H1 (cell line): Measurements from ENCODE around the gene RBM6. TPM values are rescaled to one million over a fixed set of nuclear protein-coding genes. Genes with fewer than 3 reads are reported as not detected.

ENCODE experiments used
- CTCF ChIA-PET: fragments of 300-600 bp; sonication (Branson Sonifier 250); formaldehyde crosslinking; loops from one replicate; lab custom pipeline; 2021; ENCODE audit not compliant: partially characterized antibody; lab: Charles Lee
- POLR2A ChIA-PET: fragments of 300-600 bp; sonication (Branson Sonifier 250); formaldehyde crosslinking; loops from one replicate; lab custom pipeline; 2021; ENCODE audit warnings: inconsistent platforms; ENCODE audit not compliant: partially characterized antibody; lab: Charles Lee
- DNase-seq, 2 experiments: peaks; one replicate each; pipeline versions ENCODE4 v3.0.0 to v3.0.0-alpha.2; 2010 to 2022; ENCODE audit warnings: low spot score in 2 of 2, low read depth in 1 of 2, mixed read lengths in 1 of 2
- FAIRE-seq: peaks from 2 replicates; lab custom pipeline; 2011; peaks lifted over from hg19 to GRCh38; lab: Jason Lieb, UNC
- H2AFZ ChIP-seq: 2 replicates; pipeline ENCODE4 v1.8.1; 2012; ENCODE audit warnings: low read length, inconsistent platforms
- H2AK5ac ChIP-seq: 2 replicates; pipeline ENCODE4 v1.6.1; 2013; ENCODE audit warnings: low read depth, low read length
- H2BK120ac ChIP-seq: replicated peaks from 2 replicates; pipeline ENCODE3; 2013; ENCODE audit warnings: low read depth, low read length, inconsistent platforms
- H2BK12ac ChIP-seq: 2 replicates; pipeline ENCODE4 v1.6.1; 2013; ENCODE audit warnings: low read depth, low read length
- H2BK15ac ChIP-seq: 2 replicates; pipeline ENCODE4 v1.6.1; 2013; ENCODE audit warnings: low read length
- H2BK20ac ChIP-seq: 2 replicates; pipeline ENCODE4 v1.6.1; 2013; ENCODE audit warnings: low read length
- H2BK5ac ChIP-seq: 2 replicates; pipeline ENCODE4 v1.6.1; 2013; ENCODE audit warnings: low read depth, low read length
- H3K14ac ChIP-seq: 2 replicates; pipeline ENCODE4 v1.6.1; 2013; ENCODE audit warnings: inconsistent platforms; ENCODE audit not compliant: insufficient read length
- H3K18ac ChIP-seq: 2 replicates; pipeline ENCODE4 v1.6.1; 2013; ENCODE audit warnings: low read length; ENCODE audit errors: extremely low read depth
- H3K23ac ChIP-seq: 2 replicates; pipeline ENCODE4 v1.6.1; 2013; ENCODE audit warnings: inconsistent platforms; ENCODE audit not compliant: insufficient read length
- H3K23me2 ChIP-seq: 2 replicates; pipeline ENCODE4 v1.6.1; 2013; ENCODE audit warnings: low read depth, low read length
- H3K27ac ChIP-seq: 2 replicates; pipeline ENCODE4 v1.6.1; 2011; ENCODE audit warnings: low read depth, low read length, inconsistent platforms
- H3K27me3 ChIP-seq, 4 experiments: replicated peaks in 1 of 4; 1 replicate in 1 of 4; 2 replicates in 3 of 4; pipeline versions ENCODE4 v1.6.1 to v1.8.1; 2011 to 2013; ENCODE audit warnings: low read length in 3 of 4, mild to moderate bottlenecking in 3 of 4, inconsistent platforms in 2 of 4, mixed read lengths in 2 of 4, moderate library complexity in 1 of 4; ENCODE audit not compliant: control insufficient read depth in 3 of 4, insufficient read depth in 3 of 4; ENCODE audit errors: extremely low read depth in 1 of 4
- H3K36me3 ChIP-seq, 4 experiments: 2 replicates each; pipeline versions ENCODE4 v1.6.1 to v1.8.1; 2011 to 2013; ENCODE audit warnings: mild to moderate bottlenecking in 4 of 4, low read length in 3 of 4, moderate library complexity in 2 of 4, control low read depth in 1 of 4, inconsistent platforms in 1 of 4; ENCODE audit not compliant: insufficient read depth in 4 of 4, control insufficient read depth in 2 of 4
- H3K4ac ChIP-seq: replicated peaks from 2 replicates; pipeline ENCODE3; 2013; ENCODE audit warnings: low read length, low read depth, mixed read lengths, inconsistent platforms; ENCODE audit not compliant: insufficient read length
- H3K4me1 ChIP-seq, 4 experiments: replicated peaks in 1 of 4; 1 replicate in 1 of 4; 2 replicates in 3 of 4; pipeline versions ENCODE4 v1.6.1 to v1.8.1; 2011 to 2013; ENCODE audit warnings: low read length in 3 of 4, inconsistent platforms in 2 of 4, mixed read lengths in 1 of 4; ENCODE audit not compliant: insufficient read depth in 4 of 4, control insufficient read depth in 3 of 4
- H3K4me2 ChIP-seq, 2 experiments: 2 replicates each; pipeline versions ENCODE4 v1.6.1 to v1.8.1; 2011 to 2013; ENCODE audit warnings: low read depth in 2 of 2, low read length in 2 of 2, control low read depth in 1 of 2, inconsistent platforms in 1 of 2, mild to moderate bottlenecking in 1 of 2; ENCODE audit not compliant: insufficient read depth in 1 of 2
- H3K4me3 ChIP-seq, 4 experiments: fragments of 200-600, 300-600 bp in 1 of 4; sonication (generic), shearing (Covaris generic), sonication (Bioruptor Twin) in 1 of 4; 2 replicates each; pipeline versions ENCODE4 v1.5.1 to v1.8.1; 2011 to 2016; ENCODE audit warnings: low read length in 4 of 4, low read depth in 3 of 4, control low read depth in 2 of 4, inconsistent platforms in 2 of 4, mild to moderate bottlenecking in 2 of 4, mixed read lengths in 1 of 4, moderate library complexity in 1 of 4; ENCODE audit not compliant: insufficient read depth in 2 of 4; ENCODE audit errors: extremely low read depth in 1 of 4
- H3K56ac ChIP-seq: replicated peaks from 2 replicates; pipeline ENCODE3; 2013; ENCODE audit warnings: low read depth, mild to moderate bottlenecking, mixed read lengths, low read length, inconsistent platforms; ENCODE audit not compliant: insufficient read length
- H3K79me1 ChIP-seq: 2 replicates; pipeline ENCODE4 v1.6.1; 2013; ENCODE audit warnings: low read depth, low read length, control low read depth
- H3K79me2 ChIP-seq, 2 experiments: 2 replicates each; pipeline versions ENCODE4 v1.6.1 to v1.8.1; 2012 to 2013; ENCODE audit warnings: low read length in 2 of 2, mild to moderate bottlenecking in 2 of 2, inconsistent platforms in 1 of 2; ENCODE audit not compliant: insufficient read depth in 2 of 2, control insufficient read depth in 1 of 2
- H3K9ac ChIP-seq, 4 experiments: replicated peaks in 1 of 4; 1 replicate in 1 of 4; 2 replicates in 3 of 4; pipeline versions ENCODE4 v1.6.1 to v1.8.1; 2011 to 2013; ENCODE audit warnings: low read depth in 3 of 4, low read length in 3 of 4, control low read depth in 2 of 4, mild to moderate bottlenecking in 2 of 4, moderate library complexity in 2 of 4, inconsistent platforms in 1 of 4; ENCODE audit errors: extremely low read depth in 1 of 4
- H3K9me3 ChIP-seq, 2 experiments: 2 replicates each; pipeline versions ENCODE4 v1.6.1 to v1.8.1; 2012 to 2013; ENCODE audit warnings: mild to moderate bottlenecking in 2 of 2, moderate library complexity in 2 of 2, control low read depth in 1 of 2, inconsistent platforms in 1 of 2, low read depth in 1 of 2, low read length in 1 of 2, mixed read lengths in 1 of 2; ENCODE audit not compliant: insufficient read depth in 2 of 2
- H4K20me1 ChIP-seq, 2 experiments: replicated peaks in 1 of 2; 2 replicates each; pipeline versions ENCODE3 to v1.8.1; 2011 to 2013; ENCODE audit warnings: inconsistent platforms in 2 of 2, low read length in 2 of 2, mild to moderate bottlenecking in 1 of 2; ENCODE audit not compliant: insufficient read depth in 2 of 2, control insufficient read depth in 1 of 2
- H4K5ac ChIP-seq: 2 replicates; pipeline ENCODE4 v1.6.1; 2013; ENCODE audit warnings: low read length, low read depth, mixed read lengths, inconsistent platforms; ENCODE audit not compliant: insufficient read length
- H4K8ac ChIP-seq: 2 replicates; pipeline ENCODE4 v1.8.0; 2013; ENCODE audit warnings: mild to moderate bottlenecking, moderate library complexity, low read length, inconsistent platforms; ENCODE audit not compliant: insufficient read depth; ENCODE audit errors: extremely low read depth
- H4K91ac ChIP-seq: replicated peaks from 2 replicates; pipeline ENCODE3; 2013; ENCODE audit warnings: low read length, mixed read lengths, inconsistent platforms; ENCODE audit not compliant: insufficient read length
- CREB1 ChIP-seq: IDR thresholded peaks from 2 replicates; pipeline ENCODE4 v1.6.1; 2012; ENCODE audit warnings: inconsistent platforms
- CTCF ChIP-seq, 3 experiments: IDR thresholded peaks; 1 replicate in 2 of 3; 2 replicates in 1 of 3; pipeline versions ENCODE4 v1.5.1 to v1.6.1; 2011; ENCODE audit warnings: low read length in 3 of 3, mild to moderate bottlenecking in 3 of 3, inconsistent platforms in 2 of 3, low read depth in 1 of 3, moderate library complexity in 1 of 3; ENCODE audit not compliant: insufficient read depth in 1 of 3; ENCODE audit errors: control extremely low read depth in 1 of 3
- FOSL1 ChIP-seq: IDR thresholded peaks from 2 replicates; pipeline ENCODE4 v1.6.1; 2011; ENCODE audit warnings: mild to moderate bottlenecking, low read depth, low read length, moderate library complexity; ENCODE audit not compliant: insufficient read depth
- WGBS, 2 experiments: shearing (Covaris generic) in 1 of 2; methylation state at CpG; one replicate each; pipeline versions ENCODE4 v1.1.6 to v1.1.7; 2013 to 2015; ENCODE audit warnings: low lambda C conversion rate in 2 of 2, mixed read lengths in 2 of 2, inconsistent platforms in 1 of 2, low coverage in 1 of 2, missing lambda C conversion rate in 1 of 2; ENCODE audit not compliant: insufficient replicate concordance in 2 of 2, insufficient coverage in 1 of 2, insufficient read length in 1 of 2; ENCODE audit errors: extremely low coverage in 1 of 2, missing lambda C conversion rate in 1 of 2; 5-methylcytosine and 5-hydroxymethylcytosine counted together
- polyA plus RNA-seq, 7 experiments: library from polyadenylated mRNA; depleted of rRNA in 3 of 7; stranded (reverse) in 5 of 7; unstranded in 2 of 7; fragments of >200 nt in 5 of 7; fragments of 200-250 nt in 2 of 7; gene quantifications; 1 replicate in 5 of 7; 2 replicates in 1 of 7; 4 replicates in 1 of 7; pipeline versions ENCODE4 v1.2.1 to v1.2.3, GENCODE V29; 2011 to 2013; ENCODE audit warnings: missing spikeins in 2 of 7, mixed read lengths in 2 of 7
- total RNA-seq: library from RNA; stranded (reverse); fragmentation: NEBNext Ultra II Directional; extraction: Animal tissue kit (Norgen Biotek cat#: 25700); gene quantifications from 2 replicates; pipeline ENCODE4 v1.2.1, GENCODE V29; 2021

The RBM6 gene
- total and polyA plus RNA-seq, 2 of the 8 experiments (the other 6 are each of a cell fraction or from before 2014, with no cell fraction given): 30.6 to 80.1 TPM

DNA sequence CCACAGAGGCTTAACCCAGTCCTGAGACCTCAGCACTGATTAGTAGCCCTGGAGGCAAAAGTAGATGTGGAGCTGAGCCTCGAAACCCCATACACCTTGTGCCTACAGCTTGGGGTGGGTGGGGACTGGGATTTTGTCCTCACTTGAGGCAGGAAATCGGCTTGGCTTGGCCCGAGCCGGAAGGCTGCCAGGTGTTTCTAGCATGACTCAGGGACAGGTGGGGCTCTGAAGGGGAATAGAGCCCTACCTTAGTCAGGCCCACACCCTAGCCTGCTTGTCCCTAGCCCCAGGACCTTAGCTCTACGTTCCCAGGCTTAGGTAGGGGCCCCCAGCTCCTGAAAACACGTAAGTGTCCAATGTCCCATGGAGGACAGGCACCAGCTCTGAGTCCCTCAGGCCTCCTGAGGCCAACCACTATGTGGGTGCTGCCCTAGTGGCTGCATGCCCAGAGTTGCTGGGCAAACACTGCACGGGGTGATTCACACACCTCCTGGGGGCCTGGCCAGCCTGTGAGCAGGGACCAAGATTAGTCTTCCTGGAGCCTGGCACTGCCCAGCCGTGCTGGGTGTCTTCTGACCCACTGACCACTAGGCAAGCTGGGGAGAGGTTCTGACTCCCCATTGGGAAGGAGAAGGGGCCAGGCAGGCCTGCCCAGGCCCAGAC, 39.3 kb upstream of the RBM6 start:
- DNase-seq: no peak
- Histone ChIP-seq H3K23ac (no peak overlapping the region), H3K23me2 (no peaks in the 10 kb centered on the region; the same call in 1 of the 2 replicates), H3K4me1 (peaks cover 0 to 11% (median 9%) of the 10 kb centered on the region in 4 experiments; a peak in 6 of 7 replicates), H3K27me3 (peaks cover 0 to 3% (median 1%) of the 10 kb centered on the region in 4 experiments; a peak in 3 of 7 replicates), H3K27ac (no peak overlapping the region), H3K9me3 (no peaks in the 10 kb centered on the region), H3K4ac (no peak overlapping the region), H2BK5ac (no peak overlapping the region), H2AK5ac (no peak overlapping the region), H4K20me1 (peaks cover 0 to 2% of the 10 kb centered on the region in 2 experiments), H3K4me2 (no peak overlapping the region), H2BK120ac (no peak overlapping the region), H2AFZ (no peak overlapping the region), H4K8ac (no peak overlapping the region), H3K36me3 (no peaks in the 10 kb centered on the region), H3K79me1 (no peaks in the 10 kb centered on the region), H3K4me3 (no peak overlapping the region), H4K91ac (no peak overlapping the region), H3K18ac (no peak overlapping the region), H4K5ac (no peak overlapping the region), H2BK20ac (no peak overlapping the region), H2BK12ac (0 out of 2 replicates have a peak overlapping the region, but pooled peaks have one; percentile 68), H3K79me2 (no peaks in the 10 kb centered on the region), H3K9ac (no peak overlapping the region), H3K56ac (no peak overlapping the region), H3K14ac (no peak overlapping the region), H2BK15ac (no peak overlapping the region)
- ChIA-PET CTCF (interaction anchor here (0.6 to 16.1 kb wide), 27 partner anchors 9 to 713 kb away, joined by 3 to 306 read pairs (median 6); partner anchors contain the start of genes CAMKV, CDHR4 and INKA1), POLR2A (interaction anchor here (0.8 to 3.0 kb wide), 8 partner anchors 10 to 61 kb away, joined by 3 to 16 read pairs (median 4); partner anchors contain the start of gene TRAIP)
- no peak for FAIRE-seq
- TF ChIP-seq FOSL1: no peak
- no peak for TF ChIP-seq CTCF (IDR thresholded peaks at IDR 0.05; ENCODE audit: control extremely low read depth in 1 of 3, insufficient read depth in 1 of 3, low read depth in 1 of 3, low read length in 3 of 3)
- TF ChIP-seq CREB1: no peak
- 85% methylated on average over 8 of the region's 8 CpGs; no CpG with 5 or more reads in 1 of the 2 experiments for WGBS, 2 experiments
